GM12878 (cell line): ENCODE measurements around the gene ITIH5.

Experiments used
- CBX3 ChIP-seq: fragments of 200-600 bp; sonication (generic); IDR thresholded peaks from 2 replicates; pipeline ENCODE4 v1.6.1; 2016; ENCODE audit warnings: low read depth, borderline replicate concordance
- CEBPB ChIP-seq, 2 experiments: fragments of 150-350 bp in 1 of 2; IDR thresholded peaks; 2 replicates each; pipeline ENCODE4 v1.6.1; 2012 to 2014; ENCODE audit warnings: low read depth in 2 of 2, low read length in 2 of 2, borderline replicate concordance in 1 of 2, inconsistent platforms in 1 of 2
- EP300 ChIP-seq, 2 experiments: fragments of 150-350 bp in 1 of 2; IDR thresholded peaks; 2 replicates each; pipeline ENCODE4 v1.6.1; 2011 to 2012; ENCODE audit warnings: low read depth in 2 of 2, low read length in 2 of 2, borderline replicate concordance in 1 of 2, improper control_type of control experiment in 1 of 2, inconsistent platforms in 1 of 2; ENCODE audit not compliant: control insufficient read depth in 1 of 2
- ESRRA ChIP-seq: IDR thresholded peaks from 2 replicates; pipeline ENCODE4 v1.6.1; 2012; ENCODE audit warnings: mild to moderate bottlenecking, low read length, improper control_type of control experiment
- ETV6 ChIP-seq, 2 experiments: fragments of 450-650 bp in 1 of 2; IDR thresholded peaks in 1 of 2; conservative IDR thresholded peaks in 1 of 2; 2 replicates each; pipeline ENCODE4 v1.6.1; 2014; ENCODE audit warnings: antibody characterized with exemption in 1 of 2, borderline replicate concordance in 1 of 2, low read depth in 1 of 2, mild to moderate bottlenecking in 1 of 2, moderate library complexity in 1 of 2
- MTA3 ChIP-seq: IDR thresholded peaks from 2 replicates; pipeline ENCODE4 v1.6.1; 2012; ENCODE audit warnings: low read length, inconsistent platforms, borderline replicate concordance
- NR2C2 ChIP-seq: IDR thresholded peaks from 2 replicates; pipeline ENCODE4 v1.6.1; 2011; ENCODE audit warnings: borderline replicate concordance, low read depth; ENCODE audit not compliant: control insufficient read depth, insufficient read length
- RAD21 ChIP-seq: IDR thresholded peaks from 2 replicates; pipeline ENCODE4 v1.6.1; 2011; ENCODE audit warnings: mild to moderate bottlenecking, low read depth, low read length, moderate library complexity; ENCODE audit not compliant: insufficient read depth
- RAD51 ChIP-seq: fragments of 450-650 bp; IDR thresholded peaks from 2 replicates; pipeline ENCODE4 v1.6.1; 2016; ENCODE audit warnings: moderate library complexity, mild to moderate bottlenecking, inconsistent platforms
- TAF1 ChIP-seq: IDR thresholded peaks from 2 replicates; pipeline ENCODE4 v1.6.1; 2011; ENCODE audit warnings: mild to moderate bottlenecking, low read depth, low read length, borderline replicate concordance
- TF ChIP-seq, protein P1 (sequence below), 3 experiments: IDR thresholded peaks in 2 of 3; conservative IDR thresholded peaks in 1 of 3; 2 replicates each; pipeline ENCODE4 v1.5.1; 2011; ENCODE audit warnings: low read depth in 3 of 3, low read length in 3 of 3, mild to moderate bottlenecking in 3 of 3, control low read depth in 2 of 3, moderate library complexity in 2 of 3, inconsistent platforms in 1 of 3, mixed read lengths in 1 of 3; ENCODE audit not compliant: control insufficient read depth in 2 of 3, insufficient read depth in 1 of 3; ENCODE audit errors: extremely low read depth in 1 of 3

DNA sequence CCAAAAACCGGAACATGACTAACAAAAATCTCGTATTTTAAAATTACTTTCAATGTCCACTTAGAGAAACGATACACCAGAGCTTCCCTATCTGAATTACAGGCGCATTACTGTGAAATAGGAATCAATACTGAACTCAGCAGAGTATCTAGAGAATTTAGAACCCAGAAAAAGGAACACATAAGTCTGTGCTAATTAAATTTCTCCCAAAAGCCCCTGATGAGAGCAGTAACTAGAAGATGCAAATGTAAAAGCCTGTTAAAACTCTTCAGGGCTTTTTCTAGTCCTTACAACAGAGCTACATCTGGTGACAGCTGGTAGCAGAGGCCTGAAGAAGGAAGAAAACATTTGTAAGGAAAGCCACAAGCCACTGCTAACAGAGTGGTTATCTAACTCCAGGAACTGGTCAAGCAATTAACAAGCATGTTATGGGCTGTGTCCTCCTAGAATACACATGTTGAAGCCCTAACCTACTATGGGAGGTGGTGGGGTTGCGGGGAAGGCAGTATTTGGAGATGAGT, 24.2 kb downstream of the ITIH5 start:
- no peak for TF ChIP-seq CEBPB (IDR thresholded peaks at IDR 0.05; ENCODE audit: borderline replicate concordance in 1 of 2, low read depth in 2 of 2, low read length in 2 of 2)
- TF ChIP-seq CBX3: no peak
- TF ChIP-seq RAD51: no peak
- TF ChIP-seq EP300 (IDR thresholded peaks at IDR 0.05; ENCODE audit: borderline replicate concordance in 1 of 2, control insufficient read depth in 1 of 2, low read depth in 2 of 2, low read length in 2 of 2): no peak
- TF ChIP-seq RAD21: no peak
- TF ChIP-seq, protein P1, sequence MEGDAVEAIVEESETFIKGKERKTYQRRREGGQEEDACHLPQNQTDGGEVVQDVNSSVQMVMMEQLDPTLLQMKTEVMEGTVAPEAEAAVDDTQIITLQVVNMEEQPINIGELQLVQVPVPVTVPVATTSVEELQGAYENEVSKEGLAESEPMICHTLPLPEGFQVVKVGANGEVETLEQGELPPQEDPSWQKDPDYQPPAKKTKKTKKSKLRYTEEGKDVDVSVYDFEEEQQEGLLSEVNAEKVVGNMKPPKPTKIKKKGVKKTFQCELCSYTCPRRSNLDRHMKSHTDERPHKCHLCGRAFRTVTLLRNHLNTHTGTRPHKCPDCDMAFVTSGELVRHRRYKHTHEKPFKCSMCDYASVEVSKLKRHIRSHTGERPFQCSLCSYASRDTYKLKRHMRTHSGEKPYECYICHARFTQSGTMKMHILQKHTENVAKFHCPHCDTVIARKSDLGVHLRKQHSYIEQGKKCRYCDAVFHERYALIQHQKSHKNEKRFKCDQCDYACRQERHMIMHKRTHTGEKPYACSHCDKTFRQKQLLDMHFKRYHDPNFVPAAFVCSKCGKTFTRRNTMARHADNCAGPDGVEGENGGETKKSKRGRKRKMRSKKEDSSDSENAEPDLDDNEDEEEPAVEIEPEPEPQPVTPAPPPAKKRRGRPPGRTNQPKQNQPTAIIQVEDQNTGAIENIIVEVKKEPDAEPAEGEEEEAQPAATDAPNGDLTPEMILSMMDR (IDR thresholded peaks at IDR 0.05 in 2 of 3, conservative IDR thresholded peaks at IDR 0.05 in 1 of 3; ENCODE audit: control insufficient read depth in 2 of 3, extremely low read depth in 1 of 3, insufficient read depth in 1 of 3, low read depth in 3 of 3, low read length in 3 of 3): no peak
- no peak for TF ChIP-seq MTA3
- TF ChIP-seq NR2C2: no peak
- no peak for TF ChIP-seq TAF1
- no peak for TF ChIP-seq ESRRA
- TF ChIP-seq ETV6 (conservative IDR thresholded peaks at IDR 0.05 in 1 of 2, IDR thresholded peaks at IDR 0.05 in 1 of 2; ENCODE audit: borderline replicate concordance in 1 of 2, low read depth in 1 of 2): no peak
